HEK293 (cell line): Measurements from ENCODE around the gene ASIC1.

Source experiments
- CTCF ChIA-PET: fragments of 350-600 bp; formaldehyde crosslinking; extraction: SDS; loops from one replicate; lab custom pipeline; 2021; ENCODE audit warnings: antibody characterized with exemption; lab: Yijun Ruan, JAX
- POLR2A ChIA-PET: fragments of 300-600 bp; formaldehyde crosslinking; extraction: SDS; loops from one replicate; lab custom pipeline; 2020; ENCODE audit warnings: antibody characterized with exemption, inconsistent platforms; lab: Yijun Ruan, JAX
- H3K27ac ChIP-seq: fragments of 200-500 bp; sonication (Bioruptor generic); 2 replicates; pipeline ENCODE4 v1.5.1; 2014; ENCODE audit warnings: low read depth, low read length, control low read depth, inconsistent platforms; ENCODE audit errors: extremely low read depth
- H3K36me3 ChIP-seq, 2 experiments: fragments of 200-500 bp in 1 of 2; sonication (Bioruptor generic) in 1 of 2; 1 replicate in 1 of 2; 2 replicates in 1 of 2; pipeline ENCODE4 v1.5.1; 2014 to 2017; ENCODE audit warnings: inconsistent platforms in 2 of 2, low read length in 2 of 2; ENCODE audit not compliant: control insufficient read depth in 2 of 2, insufficient read depth in 1 of 2
- H3K4me1 ChIP-seq: fragments of 200-500 bp; sonication (Bioruptor generic); 2 replicates; pipeline ENCODE4 v1.5.1; 2014; ENCODE audit warnings: mild to moderate bottlenecking, low read length, inconsistent platforms; ENCODE audit not compliant: control insufficient read depth, insufficient read depth
- H3K4me3 ChIP-seq: 2 replicates; pipeline ENCODE4 v1.5.1; 2011; ENCODE audit warnings: low read depth, mild to moderate bottlenecking, control low read depth, low read length, moderate library complexity
- H3K9me3 ChIP-seq: fragments of 200-500 bp; sonication (Bioruptor generic); 2 replicates; pipeline ENCODE4 v1.5.1; 2014; ENCODE audit warnings: low read depth, low read length, inconsistent platforms; ENCODE audit not compliant: control insufficient read depth, insufficient read depth
- BCL11A ChIP-seq: fragments of 450-650 bp; formaldehyde crosslinking; IDR thresholded peaks from 2 replicates; pipeline ENCODE4 v1.5.1; 2016; ENCODE audit warnings: low read depth, missing biosample characterization, missing genetic modification characterization
- CTCF ChIP-seq: fragments of 450-650 bp; formaldehyde crosslinking; IDR thresholded peaks from 2 replicates; pipeline ENCODE4 v1.5.1; 2016; ENCODE audit warnings: missing biosample characterization, missing genetic modification characterization
- GLI2 ChIP-seq: fragments of 450-650 bp; formaldehyde crosslinking; IDR thresholded peaks from 2 replicates; pipeline ENCODE4; 2017; ENCODE audit warnings: missing biosample characterization, missing genetic modification characterization, low read depth, borderline replicate concordance
- GLIS2 ChIP-seq: fragments of 450-650 bp; formaldehyde crosslinking; IDR thresholded peaks from 2 replicates; pipeline ENCODE4 v1.5.1; 2016; ENCODE audit warnings: missing biosample characterization, missing genetic modification characterization
- MZF1 ChIP-seq: fragments of 450-650 bp; formaldehyde crosslinking; IDR thresholded peaks from 2 replicates; pipeline ENCODE4 v1.5.1; 2017; ENCODE audit warnings: missing biosample characterization, missing genetic modification characterization, borderline replicate concordance
- SP3 ChIP-seq: fragments of 450-650 bp; formaldehyde crosslinking; IDR thresholded peaks from 2 replicates; pipeline ENCODE4 v1.5.1; 2016; ENCODE audit warnings: missing biosample characterization, missing genetic modification characterization
- YY1 ChIP-seq: fragments of 450-650 bp; formaldehyde crosslinking; IDR thresholded peaks from 2 replicates; pipeline ENCODE4 v1.5.1; 2018; ENCODE audit warnings: missing biosample characterization, missing genetic modification characterization
- ZBTB17 ChIP-seq: fragments of 450-650 bp; formaldehyde crosslinking; IDR thresholded peaks from 2 replicates; pipeline ENCODE4 v1.5.1; 2016; ENCODE audit warnings: missing biosample characterization, missing genetic modification characterization
- ZBTB21 ChIP-seq: fragments of 450-650 bp; formaldehyde crosslinking; IDR thresholded peaks from 2 replicates; pipeline ENCODE4 v1.5.1; 2017; ENCODE audit warnings: missing biosample characterization, missing genetic modification characterization
- ZBTB44 ChIP-seq: fragments of 450-650 bp; IDR thresholded peaks from 2 replicates; pipeline ENCODE4 v1.5.1; 2018; ENCODE audit warnings: missing biosample characterization, mild to moderate bottlenecking, missing genetic modification characterization
- ZBTB7A ChIP-seq: fragments of 450-650 bp; formaldehyde crosslinking; IDR thresholded peaks from 2 replicates; pipeline ENCODE4 v1.5.1; 2016; ENCODE audit warnings: low read depth, missing biosample characterization, missing genetic modification characterization
- ZFP37 ChIP-seq: fragments of 450-650 bp; formaldehyde crosslinking; IDR thresholded peaks from 2 replicates; pipeline ENCODE4 v1.5.1; 2016; ENCODE audit warnings: missing biosample characterization, missing genetic modification characterization
- ZNF114 ChIP-seq: fragments of 450-650 bp; formaldehyde crosslinking; IDR thresholded peaks from 2 replicates; pipeline ENCODE4 v1.5.0; 2017; ENCODE audit warnings: missing biosample characterization, missing genetic modification characterization
- ZNF157 ChIP-seq: fragments of 450-650 bp; formaldehyde crosslinking; IDR thresholded peaks from 2 replicates; pipeline ENCODE4 v1.5.1; 2016; ENCODE audit warnings: missing biosample characterization, missing genetic modification characterization
- ZNF19 ChIP-seq: fragments of 450-650 bp; formaldehyde crosslinking; IDR thresholded peaks from 2 replicates; pipeline ENCODE4; 2016; ENCODE audit warnings: missing biosample characterization, missing genetic modification characterization, low read depth
- ZNF24 ChIP-seq: fragments of 450-650 bp; formaldehyde crosslinking; IDR thresholded peaks from 2 replicates; pipeline ENCODE4 v1.5.1; 2016; ENCODE audit warnings: missing biosample characterization, missing genetic modification characterization
- ZNF26 ChIP-seq: fragments of 450-650 bp; formaldehyde crosslinking; IDR thresholded peaks from 2 replicates; pipeline ENCODE4 v1.5.1; 2016; ENCODE audit warnings: missing biosample characterization, missing genetic modification characterization
- ZNF280D ChIP-seq: fragments of 450-650 bp; formaldehyde crosslinking; IDR thresholded peaks from 2 replicates; pipeline ENCODE4 v1.5.1; 2016; ENCODE audit warnings: missing biosample characterization, missing genetic modification characterization
- ZNF335 ChIP-seq: fragments of 450-650 bp; formaldehyde crosslinking; conservative IDR thresholded peaks from 2 replicates; pipeline ENCODE4 v1.5.1; 2016; ENCODE audit warnings: missing biosample characterization, missing genetic modification characterization
- ZNF394 ChIP-seq: fragments of 450-650 bp; formaldehyde crosslinking; IDR thresholded peaks from 2 replicates; pipeline ENCODE4 v1.5.1; 2016; ENCODE audit warnings: missing biosample characterization, missing genetic modification characterization, mild to moderate bottlenecking, moderate library complexity, borderline replicate concordance
- ZNF426 ChIP-seq: fragments of 450-650 bp; formaldehyde crosslinking; IDR thresholded peaks from 2 replicates; pipeline ENCODE4 v1.5.1; 2017; ENCODE audit warnings: missing biosample characterization, missing genetic modification characterization, mild to moderate bottlenecking, inconsistent platforms, moderate library complexity
- ZNF555 ChIP-seq: fragments of 450-650 bp; formaldehyde crosslinking; conservative IDR thresholded peaks from 2 replicates; pipeline ENCODE4 v1.5.1; 2017; ENCODE audit warnings: missing biosample characterization, mild to moderate bottlenecking, missing genetic modification characterization, inconsistent platforms
- ZNF600 ChIP-seq: fragments of 450-650 bp; formaldehyde crosslinking; IDR thresholded peaks from 2 replicates; pipeline ENCODE4 v1.5.1; 2016; ENCODE audit warnings: missing biosample characterization, missing genetic modification characterization
- ZNF610 ChIP-seq: fragments of 450-650 bp; formaldehyde crosslinking; IDR thresholded peaks from 2 replicates; pipeline ENCODE4 v1.5.1; 2016; ENCODE audit warnings: missing biosample characterization, missing genetic modification characterization, borderline replicate concordance
- ZNF624 ChIP-seq: fragments of 450-650 bp; formaldehyde crosslinking; IDR thresholded peaks from 2 replicates; pipeline ENCODE4 v1.5.1; 2017; ENCODE audit warnings: missing biosample characterization, missing genetic modification characterization
- ZNF792 ChIP-seq: fragments of 450-650 bp; formaldehyde crosslinking; IDR thresholded peaks from 2 replicates; pipeline ENCODE4 v1.5.1; 2016; ENCODE audit warnings: missing biosample characterization, missing genetic modification characterization

ASIC1 gene

GRCh38 chr12:50111693-50112455 lies 54.5 kb downstream of the ASIC1 start, which contains the start of gene COX14 (continued):
- peak; percentile 75; the same call in 1 of the 2 replicates for TF ChIP-seq ZBTB7A (tag by site-specific recombination)
- TF ChIP-seq BCL11A (tag by site-specific recombination) = no peak
- no peak for TF ChIP-seq MZF1 (tag by site-specific recombination)
- no peak for TF ChIP-seq ZNF26 (tag by site-specific recombination)
- no peak for TF ChIP-seq ZNF555 (tag by site-specific recombination)
- no peak for TF ChIP-seq ZNF280D (tag by site-specific recombination)
- TF ChIP-seq ZNF394 (tag by site-specific recombination) = peak; percentile 70; the same call in 1 of the 2 replicates
- no peak for TF ChIP-seq ZNF624 (tag by site-specific recombination)
- TF ChIP-seq SP3 (tag by site-specific recombination) = peak; percentile 90
- no peak for TF ChIP-seq GLI2 (tag by site-specific recombination)

- H3K4me3 ChIP-seq = peak overlapping the region; percentile 75
- ChIA-PET POLR2A (interaction anchor here (0.6 to 5.0 kb wide), 32 partner anchors 8 to 425 kb away, joined by 3 to 68 read pairs (median 4); partner anchors contain the start of genes CERS5, GPD1, LIMA1 and RACGAP1), CTCF (interaction anchor here (0.6 to 5.1 kb wide), 25 partner anchors 9 to 631 kb away, joined by 3 to 53 read pairs (median 5); partner anchors contain the start of genes CERS5, DIP2B, GPD1 and SMARCD1)
- peaks cover 0 to 10% of the 10 kb centered on the region in 2 experiments; a peak in 2 of 3 replicates for H3K36me3 ChIP-seq
- H3K27ac ChIP-seq = peak overlapping the region; percentile 65
- H3K4me1 ChIP-seq = peaks cover 6% of the 10 kb centered on the region; the same call in 1 of the 2 replicates
- H3K9me3 ChIP-seq = no peaks in the 10 kb centered on the region
- TF ChIP-seq ZNF24 (tag by site-specific recombination) (0 out of 2 replicates have a peak, but pooled peaks have one; percentile 5), ZBTB17 (peak; percentile 99), ZNF19 (tag by site-specific recombination) (no peak), YY1 (no peak; the same call in 1 of the 2 replicates), CTCF (tag by site-specific recombination) (0 out of 2 replicates have a peak, but pooled peaks have one; percentile 43), ZNF114 (tag by site-specific recombination) (no peak), ZNF157 (tag by site-specific recombination) (no peak), ZBTB21 (tag by site-specific recombination) (no peak), ZFP37 (tag by site-specific recombination) (0 out of 2 replicates have a peak, but pooled peaks have one; percentile 12), ZNF600 (tag by site-specific recombination) (peak; percentile 52; the same call in 1 of the 2 replicates), ZNF792 (tag by site-specific recombination) (no peak), ZNF426 (tag by site-specific recombination) (no peak), ZBTB44 (no peak), ZNF394 (tag by site-specific recombination) (0 out of 2 replicates have a peak, but pooled peaks have one; percentile 7), ZNF335 (peak; percentile 90), GLIS2 (tag by site-specific recombination) (no peak), ZNF610 (tag by site-specific recombination) (peak; percentile 4; the same call in 1 of the 2 replicates)
These were observed 55.2 kb downstream of the ASIC1 start for GRCh38 chr12:50112456-50113218.
